GM19035 (cell line): ENCODE measurements around the gene PKD1.

ENCODE experiments used
- ATAC-seq: cut with Tn5 transposase; IDR thresholded peaks from one replicate; pipeline ENCODE4 v1.9.1; 2021; ENCODE audit not compliant: unreplicated experiment

The PKD1 gene

GRCh38 chr16:2056681-2057407 lies 78.9 kb downstream of the PKD1 start:
- ATAC-seq: no peak

- no peak for ATAC-seq
Observed at GRCh38 chr16:2056077-2056476, 79.6 kb downstream of the PKD1 start.

GRCh38 chr16:2054543-2055245 lies 81.0 kb downstream of the PKD1 start:
- ATAC-seq: no peak

- no peak for ATAC-seq
Observed at GRCh38 chr16:2053897-2054296, 81.8 kb downstream of the PKD1 start.

GRCh38 chr16:2053211-2053610 lies 82.5 kb downstream of the PKD1 start:
- ATAC-seq: no peak

- no peak for ATAC-seq
Observed at GRCh38 chr16:2048116-2048543, 87.6 kb downstream of the PKD1 start.

- peak; percentile 93 for ATAC-seq
Observed at GRCh38 chr16:2047330-2048115, 88.2 kb downstream of the PKD1 start, which contains the start of the genes NTHL1 and TSC2. Gene NTHL1 (minus strand): TSS chr16:2047834. CDS start chr16:2047823, 11 bp downstream. Gene TSC2 (plus strand): TSS chr16:2047985. CDS start chr16:2048616, 631 bp downstream.

- no peak for ATAC-seq
Observed at GRCh38 chr16:2046893-2047329, 88.8 kb downstream of the PKD1 start.

GRCh38 chr16:2045965-2046892 lies 89.5 kb downstream of the PKD1 start:
- ATAC-seq: no peak

- ATAC-seq: no peak
Observed at GRCh38 chr16:2044541-2044940, 91.2 kb downstream of the PKD1 start.

GRCh38 chr16:2043667-2044451 lies 91.8 kb downstream of the PKD1 start:
- ATAC-seq: no peak

- ATAC-seq: no peak
Observed at GRCh38 chr16:2042986-2043666, 92.6 kb downstream of the PKD1 start.

- ATAC-seq: no peak
Observed at GRCh38 chr16:2042171-2042985, 93.3 kb downstream of the PKD1 start.

- no peak for ATAC-seq
Observed at GRCh38 chr16:2040787-2041522, 94.7 kb downstream of the PKD1 start.

GRCh38 chr16:2040041-2040786 lies 95.5 kb downstream of the PKD1 start:
- ATAC-seq: no peak

GRCh38 chr16:2039274-2040031 lies 96.2 kb downstream of the PKD1 start:
- ATAC-seq: no peak
